ENCODE measurements around the gene ART5.

- TF ChIP-seq EZH2phosphoT487 (IDR thresholded peaks at IDR 0.05; ENCODE audit: borderline replicate concordance, low read depth, low read length): no peak
- no peak for TF ChIP-seq CTCF (conservative IDR thresholded peaks at IDR 0.05; ENCODE audit: low read length)
Measured at GRCh38 chr11:3641191-3641590, 601 bp downstream of the ART5 start.

All from OCI-LY7 (cell line).